CD4-positive, alpha-beta T cell treated with Interleukin-2 at 100 ng/mL for 4 hours (primary cell): ENCODE data around the gene CANX.
"Not testable (repeated sequence)": the region's sequence is repeated elsewhere in the genome, so short reads cannot be mapped to it uniquely, and the experiment has no call there.

ENCODE experiments used
- DNase-seq: peaks from one replicate; pipeline ENCODE4 v3.0.0-alpha.2; 2020; ENCODE audit warnings: low spot score

The CANX gene

GRCh38 chr5:179698935-179699615, at the start of gene CANX:
TSS of gene CANX (plus strand) at chr5:179698967. CDS start at chr5:179705682, 6,715 bp downstream.
- no peak for DNase-seq

- DNase-seq, result not testable (repeated sequence)
Measured at GRCh38 chr5:179649166-179649703, 49.5 kb upstream of the CANX start.

- not testable (repeated sequence) for DNase-seq
Measured at GRCh38 chr5:179650245-179650644, 48.5 kb upstream of the CANX start.

- not testable (repeated sequence) for DNase-seq
Measured at GRCh38 chr5:179653135-179653534, 45.6 kb upstream of the CANX start.

GRCh38 chr5:179657302-179658178, 41.2 kb upstream of the CANX start:
- not testable (repeated sequence) for DNase-seq

- DNase-seq, result not testable (repeated sequence)
Measured at GRCh38 chr5:179658179-179658856, 40.4 kb upstream of the CANX start.

DNA sequence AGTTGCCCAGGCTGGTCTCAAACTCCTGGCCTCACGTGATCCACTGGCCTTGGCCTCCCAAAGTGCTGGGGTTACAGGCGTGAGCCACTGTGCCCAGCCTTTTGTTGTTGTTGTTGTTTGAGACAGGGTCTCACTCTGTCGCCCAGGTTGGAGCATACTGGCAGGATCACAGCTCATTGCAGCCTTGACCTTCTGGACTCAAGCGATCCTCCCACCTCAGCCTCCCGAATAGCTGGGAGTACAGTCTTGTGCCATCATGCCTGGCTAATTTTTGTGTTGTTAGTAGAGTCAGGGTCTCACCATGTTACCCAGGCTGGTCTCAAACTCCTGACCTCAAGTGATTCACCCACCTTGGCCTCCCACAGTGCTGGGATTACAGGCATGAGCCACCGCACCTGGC, 37.1 kb upstream of the CANX start:
- DNase-seq, result not testable (repeated sequence)

GRCh38 chr5:179668391-179668790, 30.4 kb upstream of the CANX start:
- peak; percentile 50 for DNase-seq

GRCh38 chr5:179678223-179679013, 20.3 kb upstream of the CANX start:
- peak; percentile 95 for DNase-seq

GRCh38 chr5:179679014-179679674, 19.6 kb upstream of the CANX start:
- DNase-seq, result peak; percentile 81

GRCh38 chr5:179680014-179680779, 18.6 kb upstream of the CANX start:
- DNase-seq, result no peak

- no peak for DNase-seq
Measured at GRCh38 chr5:179680780-179681401, 17.9 kb upstream of the CANX start, which contains the start of gene CBY3. TSS of gene CBY3 (minus strand) at chr5:179681034. CDS start at chr5:179680918, 116 bp downstream.

DNA sequence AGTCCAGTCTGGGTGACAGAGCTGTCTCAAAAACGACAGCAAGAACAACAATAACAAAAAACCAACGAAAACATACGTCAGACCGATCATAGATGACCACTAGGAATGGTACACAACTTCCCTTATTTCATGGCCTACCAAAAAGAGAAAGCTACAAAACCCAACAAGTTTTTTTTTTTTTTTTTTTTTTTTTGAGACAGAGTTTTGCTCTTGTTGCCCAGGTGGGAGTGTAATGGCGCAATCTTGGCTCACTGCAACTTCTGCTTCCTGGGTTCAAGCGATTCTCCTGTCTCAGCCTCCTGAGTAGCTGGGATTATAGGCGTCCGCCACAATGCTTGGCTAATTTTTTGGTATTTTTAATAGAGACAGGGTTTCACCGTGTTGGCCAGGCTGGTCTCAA, 9.6 kb upstream of the CANX start:
- not testable (repeated sequence) for DNase-seq

GRCh38 chr5:179694561-179694960, 4.2 kb upstream of the CANX start:
- no peak for DNase-seq

DNA sequence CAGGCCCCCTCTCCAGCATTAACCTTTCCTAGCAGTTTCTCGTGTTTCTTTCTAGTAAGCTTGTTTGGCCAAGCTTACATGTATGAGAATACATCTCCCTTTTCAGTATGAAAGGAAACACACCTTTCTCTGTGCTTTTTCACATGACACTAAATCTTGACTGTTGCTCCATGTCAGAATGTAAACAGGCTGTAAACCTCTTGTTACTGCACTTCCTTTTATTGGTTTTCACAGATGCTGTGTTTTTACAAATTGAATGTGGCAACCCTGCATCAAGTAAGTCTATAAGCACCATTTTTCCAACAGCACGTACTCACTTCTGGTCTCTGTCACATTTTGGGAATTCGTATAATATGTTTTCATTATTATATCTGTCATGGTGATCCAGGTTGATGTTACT, 2.2 kb upstream of the CANX start:
- no peak for DNase-seq

DNA sequence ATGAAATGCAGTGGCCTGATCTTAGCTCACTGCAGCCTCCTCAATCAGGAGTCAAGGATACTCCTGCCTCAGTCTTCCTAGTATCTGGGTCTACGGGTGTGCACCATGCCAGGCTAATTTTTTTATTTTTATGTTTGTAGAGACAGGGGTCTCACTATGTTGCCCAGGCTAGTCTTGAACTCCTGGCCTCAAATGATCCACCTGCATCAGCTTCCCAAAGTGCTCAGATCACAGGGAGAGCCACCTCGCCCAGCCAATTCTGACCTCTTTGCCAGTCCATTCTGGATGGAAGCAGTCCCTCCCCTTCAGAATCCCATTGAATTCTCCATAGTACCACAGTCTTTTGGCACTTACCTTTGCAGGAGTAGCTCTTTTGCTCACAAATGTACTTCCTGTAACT, 1.7 kb upstream of the CANX start:
- no peak for DNase-seq

- not testable (repeated sequence) for DNase-seq
Measured at GRCh38 chr5:179697543-179697942, 1.2 kb upstream of the CANX start.

- peak; percentile 100 for DNase-seq
Measured at GRCh38 chr5:179697993-179698934, 503 bp upstream of the CANX start.
